Dendritic cell treated with granulocyte-macrophage colony-stimulating factor and Interleukin-4, amounts not matched to agents 40 ng/mL and 50 ng/mL, for 4 days (primary cell): ENCODE data around the gene RBPMS2.

ENCODE experiments used
- H3K27ac Mint-ChIP-seq: one replicate; pipeline ENCODE4 v1.8.0; 2022; ENCODE audit warnings: mild to moderate bottlenecking, mixed read lengths
- H3K27me3 Mint-ChIP-seq: one replicate; pipeline ENCODE4 v1.8.0; 2022; ENCODE audit warnings: mild to moderate bottlenecking, mixed read lengths
- H3K36me3 Mint-ChIP-seq: one replicate; pipeline ENCODE4 v1.8.0; 2022; ENCODE audit warnings: low read depth, mixed read lengths
- H3K4me1 Mint-ChIP-seq: one replicate; pipeline ENCODE4 v1.8.0; 2022; ENCODE audit warnings: low read depth, mixed read lengths
- H3K4me3 Mint-ChIP-seq: one replicate; pipeline ENCODE4 v1.8.0; 2022; ENCODE audit warnings: mild to moderate bottlenecking, moderate library complexity, mixed read lengths
- H3K9me3 Mint-ChIP-seq: one replicate; pipeline ENCODE4 v1.8.0; 2022; ENCODE audit warnings: mixed read lengths
- intact Hi-C: fragments of 100-400 bp; cut with micrococcal nuclease; formaldehyde crosslinking; loops from one replicate; pipeline ENCODE4 v1.15.0; 2022

RBPMS2 gene

DNA sequence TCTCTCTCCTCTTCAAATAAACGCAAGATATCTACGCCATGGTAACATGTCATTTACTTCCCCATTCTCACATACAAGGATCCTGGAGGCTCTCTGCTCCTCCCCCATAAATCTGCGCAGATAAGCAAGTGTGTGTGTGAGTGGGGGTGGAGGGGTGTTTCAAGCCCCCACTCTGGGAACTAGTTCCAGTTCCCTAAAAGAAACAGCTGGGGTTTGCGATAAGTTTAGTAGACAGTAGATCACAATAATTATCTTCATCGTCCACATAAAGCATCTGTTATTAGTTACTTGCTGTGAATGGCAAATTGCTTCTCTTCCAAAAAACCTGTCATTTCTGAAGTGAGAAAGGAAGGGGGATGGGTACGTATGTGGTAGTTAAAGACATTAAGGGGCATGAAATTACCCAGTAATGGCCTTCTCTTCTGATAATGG, 79.8 kb downstream of the RBPMS2 start:
- intact Hi-C loops, result no loop called here
- H3K9me3 Mint-ChIP-seq, result no peaks in the 10 kb centered on the region
- H3K4me3 Mint-ChIP-seq, result peak overlapping the region; percentile 51

DNA sequence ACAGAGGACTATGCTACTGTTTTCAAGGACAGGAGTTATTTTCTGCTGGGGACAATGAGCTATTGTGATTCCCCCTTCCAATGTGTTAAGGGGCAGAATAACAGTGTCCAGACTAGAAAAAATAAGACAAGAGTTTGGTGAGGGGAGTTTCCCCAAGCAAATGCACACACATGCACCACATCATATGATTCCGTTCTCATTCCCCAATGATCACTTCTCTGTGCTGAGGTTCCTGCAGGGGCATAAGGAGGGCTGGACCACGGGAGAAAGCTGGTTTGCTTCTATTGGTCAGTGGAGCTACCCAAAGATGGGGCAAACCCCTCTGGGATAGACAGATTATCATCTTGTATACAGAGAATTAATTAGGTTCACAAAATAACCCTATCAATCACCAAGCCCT, 80.6 kb downstream of the RBPMS2 start:
- H3K36me3 Mint-ChIP-seq, result peaks cover 73% of the 10 kb centered on the region
- peak overlapping the region; percentile 2 for H3K4me3 Mint-ChIP-seq
- H3K9me3 Mint-ChIP-seq, result no peaks in the 10 kb centered on the region
- peaks cover 98% of the 10 kb centered on the region for H3K4me1 Mint-ChIP-seq
- H3K27ac Mint-ChIP-seq, result peak overlapping the region; percentile 91
- intact Hi-C loops, result no loop called here
- no peaks in the 10 kb centered on the region for H3K27me3 Mint-ChIP-seq

More for the DNA sequence above, 79.8 kb downstream of the RBPMS2 start:
- Mint-ChIP-seq H3K36me3 (peaks cover 73% of the 10 kb centered on the region), H3K4me1 (peaks cover 98% of the 10 kb centered on the region), H3K27ac (peak overlapping the region; percentile 91), H3K27me3 (no peaks in the 10 kb centered on the region)

DNA sequence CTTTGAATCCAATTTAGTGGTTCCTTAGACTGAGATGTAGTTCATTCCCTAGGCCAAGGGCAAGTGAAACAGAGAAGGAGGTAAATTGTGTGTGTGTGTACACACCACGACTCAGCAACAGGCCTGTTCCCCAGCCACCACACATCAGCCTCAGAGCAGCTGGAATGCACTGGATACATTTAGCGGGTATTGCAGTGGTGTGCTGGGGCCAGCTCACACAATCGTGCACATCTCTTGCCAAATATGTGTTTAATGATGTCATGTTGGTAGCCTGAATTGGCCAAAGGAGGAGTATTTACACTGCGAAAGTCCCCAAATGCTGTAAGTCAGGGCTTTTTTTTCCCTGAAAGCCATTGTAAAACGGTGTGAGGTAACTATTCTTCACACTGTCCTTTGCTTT, 82.3 kb downstream of the RBPMS2 start:
- intact Hi-C loops, result no loop called here
- Mint-ChIP-seq H3K9me3 (no peaks in the 10 kb centered on the region), H3K4me1 (peaks cover 82% of the 10 kb centered on the region), H3K4me3 (no peak overlapping the region), H3K27ac (peak overlapping the region; percentile 91), H3K27me3 (no peaks in the 10 kb centered on the region), H3K36me3 (peaks cover 77% of the 10 kb centered on the region)

DNA sequence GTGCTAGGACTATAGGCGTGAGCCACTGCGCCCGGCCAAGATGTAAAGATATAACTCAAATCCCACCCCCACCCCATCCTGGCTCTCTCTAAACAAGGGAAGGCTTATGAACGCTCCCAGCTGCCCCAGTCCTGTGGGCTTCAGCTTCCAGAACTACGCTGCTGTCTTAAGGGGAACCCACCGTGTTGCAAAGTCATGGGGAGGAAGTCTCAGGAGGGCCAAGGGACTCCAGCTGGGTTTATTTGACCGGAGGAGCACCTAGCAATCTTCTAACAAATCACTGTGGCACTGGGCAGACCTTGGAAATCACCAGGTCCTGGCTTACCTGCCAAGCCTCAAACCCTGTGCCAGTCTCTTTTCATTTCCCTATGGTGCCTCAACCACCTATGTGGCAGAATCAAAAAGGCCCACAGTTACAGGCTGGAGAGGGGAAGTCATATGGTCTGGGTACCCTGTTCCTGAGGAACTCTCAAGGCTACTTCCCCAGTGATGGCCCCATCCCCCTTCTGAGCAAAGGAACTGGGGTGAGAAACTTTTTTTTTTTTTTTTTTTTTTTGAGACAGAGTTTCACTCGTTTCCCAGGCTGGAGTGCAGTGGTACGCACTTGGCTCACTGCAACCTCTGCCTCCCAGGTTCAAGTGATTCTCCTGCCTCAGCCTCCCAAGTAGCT, 83.4 kb downstream of the RBPMS2 start:
- intact Hi-C loops, result no loop called here
- no peaks in the 10 kb centered on the region for H3K9me3 Mint-ChIP-seq
- peaks cover 71% of the 10 kb centered on the region for H3K4me1 Mint-ChIP-seq
- no peaks in the 10 kb centered on the region for H3K27me3 Mint-ChIP-seq
- peaks cover 81% of the 10 kb centered on the region for H3K36me3 Mint-ChIP-seq
- H3K4me3 Mint-ChIP-seq, result peak overlapping the region; percentile 26
- peak overlapping the region; percentile 91 for H3K27ac Mint-ChIP-seq

DNA sequence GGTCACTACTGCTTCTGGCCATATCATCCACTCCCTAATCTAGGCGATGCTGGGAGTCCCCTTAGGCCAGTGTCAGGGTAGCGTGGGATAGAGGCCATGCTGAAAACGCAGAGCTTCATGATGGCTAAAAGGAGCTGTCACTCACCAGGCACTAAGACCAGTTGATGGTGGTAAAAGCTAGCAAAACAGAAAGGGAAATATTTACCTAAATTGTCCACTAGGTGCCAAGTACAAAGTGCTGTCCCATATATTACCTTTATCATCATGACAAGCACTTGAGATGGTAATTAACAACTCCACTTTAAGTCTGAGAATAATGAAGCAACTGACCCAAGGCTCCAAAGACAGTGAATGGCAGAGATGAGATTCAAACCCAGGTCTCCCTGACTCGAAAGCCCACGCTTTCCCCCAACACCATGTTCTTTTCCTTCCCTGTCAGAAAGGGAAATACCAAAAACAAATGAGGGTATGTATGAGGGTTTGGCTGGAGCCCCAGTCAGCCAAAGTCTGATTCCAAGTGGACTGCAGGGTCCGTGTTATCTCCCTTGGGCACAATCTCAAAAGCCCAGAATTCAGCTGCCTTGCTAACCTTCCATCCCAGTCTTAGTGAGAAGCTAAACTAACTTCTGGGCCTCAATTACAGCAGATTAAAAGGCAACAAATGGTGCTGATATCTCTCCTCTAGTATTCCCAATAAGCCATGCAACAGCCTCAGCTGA, 84.7 kb downstream of the RBPMS2 start:
- H3K9me3 Mint-ChIP-seq, result no peaks in the 10 kb centered on the region
- no peak overlapping the region for H3K4me3 Mint-ChIP-seq
- intact Hi-C loops, result no loop called here
- peaks cover 59% of the 10 kb centered on the region for H3K4me1 Mint-ChIP-seq
- peaks cover 88% of the 10 kb centered on the region for H3K36me3 Mint-ChIP-seq
- peak overlapping the region; percentile 91 for H3K27ac Mint-ChIP-seq
- no peaks in the 10 kb centered on the region for H3K27me3 Mint-ChIP-seq

DNA sequence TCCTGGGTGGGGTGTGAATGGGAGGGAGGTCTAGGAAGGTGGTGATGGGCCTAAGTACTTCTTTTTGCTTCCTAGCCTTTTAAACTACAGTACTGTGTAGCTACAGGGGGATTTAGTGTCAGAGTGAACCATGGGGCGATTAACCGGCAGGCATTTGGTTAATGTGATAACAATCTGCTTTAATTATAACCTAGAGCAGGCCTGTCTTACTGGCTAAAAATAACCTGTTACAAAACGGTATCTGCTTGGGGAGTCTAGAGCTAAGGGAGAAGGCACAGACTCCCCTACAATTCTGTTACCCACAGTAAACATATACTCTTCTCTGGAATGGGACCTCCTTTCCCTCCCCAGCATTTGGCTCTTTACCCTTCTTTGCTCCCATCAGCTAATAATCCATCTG, 85.4 kb downstream of the RBPMS2 start:
- Mint-ChIP-seq H3K4me1 (peaks cover 57% of the 10 kb centered on the region), H3K27ac (peak overlapping the region; percentile 17), H3K4me3 (no peak overlapping the region), H3K9me3 (no peaks in the 10 kb centered on the region), H3K36me3 (peaks cover 95% of the 10 kb centered on the region), H3K27me3 (no peaks in the 10 kb centered on the region)
- intact Hi-C loops, result no loop called here
